ENCODE results near the gene WDR45. TPM values are rescaled to one million over a fixed set of nuclear protein-coding genes. Genes with fewer than 3 reads are reported as not detected.

Gene WDR45
- total RNA-seq, 2 donors from 2014 or later, result 40.6 to 44.5 TPM

- Mint-ChIP-seq H3K9me3 (no peaks in the 10 kb centered on the region), H3K4me3 (peak overlapping the region; percentile 85), H3K27ac (peak overlapping the region; percentile 62), H3K27me3 (no peaks in the 10 kb centered on the region), H3K4me1 (no peaks in the 10 kb centered on the region), H3K36me3 (ENCODE audit: low read depth) (no peaks in the 10 kb centered on the region)
- no peak for ATAC-seq (replicated peaks)
These were observed 21.9 kb upstream of the WDR45 start for GRCh38 chrX:49101629-49101984.

GRCh38 chrX:49100704-49101628 lies 21.3 kb upstream of the WDR45 start:
- H3K27me3 Mint-ChIP-seq, result no peaks in the 10 kb centered on the region
- H3K27ac Mint-ChIP-seq, result peak overlapping the region; percentile 62
- no peaks in the 10 kb centered on the region for H3K36me3 Mint-ChIP-seq (ENCODE audit: low read depth)
- peak; percentile 98 for ATAC-seq (replicated peaks)
- H3K4me1 Mint-ChIP-seq, result no peaks in the 10 kb centered on the region
- no peaks in the 10 kb centered on the region for H3K9me3 Mint-ChIP-seq
- H3K4me3 Mint-ChIP-seq, result peak overlapping the region; percentile 85

- no peaks in the 10 kb centered on the region for H3K4me1 Mint-ChIP-seq
- no peaks in the 10 kb centered on the region for H3K9me3 Mint-ChIP-seq
- H3K27me3 Mint-ChIP-seq, result no peaks in the 10 kb centered on the region
- no peak for ATAC-seq (replicated peaks)
- no peaks in the 10 kb centered on the region for H3K36me3 Mint-ChIP-seq (ENCODE audit: low read depth)
- H3K4me3 Mint-ChIP-seq, result no peak overlapping the region
- H3K27ac Mint-ChIP-seq, result no peak overlapping the region
These were observed 16.7 kb upstream of the WDR45 start for GRCh38 chrX:49096419-49096818.

GRCh38 chrX:49089553-49089952 lies 9.9 kb upstream of the WDR45 start:
- Mint-ChIP-seq H3K27ac (no peak overlapping the region), H3K27me3 (no peaks in the 10 kb centered on the region), H3K36me3 (ENCODE audit: low read depth) (no peaks in the 10 kb centered on the region), H3K4me3 (no peak overlapping the region), H3K4me1 (no peaks in the 10 kb centered on the region), H3K9me3 (no peaks in the 10 kb centered on the region)
- ATAC-seq (replicated peaks), result no peak

- ATAC-seq (replicated peaks), result no peak
- Mint-ChIP-seq H3K36me3 (ENCODE audit: low read depth) (no peaks in the 10 kb centered on the region), H3K9me3 (no peaks in the 10 kb centered on the region), H3K4me3 (no peak overlapping the region), H3K4me1 (peaks cover 4% of the 10 kb centered on the region), H3K27me3 (no peaks in the 10 kb centered on the region), H3K27ac (peak overlapping the region; percentile 9)
These were observed 2.7 kb upstream of the WDR45 start for GRCh38 chrX:49082271-49082871.

GRCh38 chrX:49077941-49078340 lies 1.7 kb downstream of the WDR45 start:
- no peaks in the 10 kb centered on the region for H3K27me3 Mint-ChIP-seq
- no peak overlapping the region for H3K4me3 Mint-ChIP-seq
- no peaks in the 10 kb centered on the region for H3K9me3 Mint-ChIP-seq
- peaks cover 8% of the 10 kb centered on the region for H3K4me1 Mint-ChIP-seq
- H3K27ac Mint-ChIP-seq, result no peak overlapping the region
- H3K36me3 Mint-ChIP-seq (ENCODE audit: low read depth), result peaks cover 12% of the 10 kb centered on the region
- no peak for ATAC-seq (replicated peaks)

GRCh38 chrX:49075347-49075746 lies 4.3 kb downstream of the WDR45 start:
- Mint-ChIP-seq H3K27ac (no peak overlapping the region), H3K36me3 (ENCODE audit: low read depth) (peaks cover 12% of the 10 kb centered on the region), H3K4me1 (peaks cover 8% of the 10 kb centered on the region), H3K27me3 (no peaks in the 10 kb centered on the region), H3K4me3 (no peak overlapping the region), H3K9me3 (no peaks in the 10 kb centered on the region)
- no peak for ATAC-seq (replicated peaks)

GRCh38 chrX:49073601-49074575 lies 5.8 kb downstream of the WDR45 start, which contains the start of gene PRAF2:
Gene PRAF2 (minus strand): TSS chrX:49074002. CDS start chrX:49073987, 15 bp downstream.
- Mint-ChIP-seq H3K4me3 (peak within 1 kb of the TSS; percentile 81), H3K9me3 (no peaks in the 10 kb centered on the region), H3K27ac (peak within 1 kb of the TSS; percentile 85), H3K36me3 (ENCODE audit: low read depth) (peaks cover 12% of the 10 kb centered on the region), H3K27me3 (no peaks in the 10 kb centered on the region), H3K4me1 (peaks cover 8% of the 10 kb centered on the region)
- peak; percentile 98 for ATAC-seq (replicated peaks)

GRCh38 chrX:49072712-49073095 lies 7.0 kb downstream of the WDR45 start:
- Mint-ChIP-seq H3K36me3 (ENCODE audit: low read depth) (peaks cover 12% of the 10 kb centered on the region), H3K4me1 (peaks cover 8% of the 10 kb centered on the region), H3K27ac (peak overlapping the region; percentile 85), H3K4me3 (peak overlapping the region; percentile 81), H3K27me3 (no peaks in the 10 kb centered on the region), H3K9me3 (no peaks in the 10 kb centered on the region)
- ATAC-seq (replicated peaks), result no peak

- Mint-ChIP-seq H3K4me1 (peaks cover 8% of the 10 kb centered on the region), H3K36me3 (ENCODE audit: low read depth) (peaks cover 12% of the 10 kb centered on the region), H3K27me3 (no peaks in the 10 kb centered on the region), H3K9me3 (no peaks in the 10 kb centered on the region), H3K27ac (no peak overlapping the region), H3K4me3 (peak overlapping the region; percentile 81)
- ATAC-seq (replicated peaks), result no peak
These were observed 7.6 kb downstream of the WDR45 start for GRCh38 chrX:49071877-49072711.

- Mint-ChIP-seq H3K9me3 (no peaks in the 10 kb centered on the region), H3K27ac (no peak overlapping the region), H3K27me3 (no peaks in the 10 kb centered on the region), H3K4me1 (peaks cover 8% of the 10 kb centered on the region), H3K4me3 (no peak overlapping the region), H3K36me3 (ENCODE audit: low read depth) (peaks cover 12% of the 10 kb centered on the region)
- ATAC-seq (replicated peaks), result no peak
These were observed 8.7 kb downstream of the WDR45 start for GRCh38 chrX:49070988-49071387.

GRCh38 chrX:49069038-49069437 lies 10.6 kb downstream of the WDR45 start:
- H3K4me3 Mint-ChIP-seq, result no peak overlapping the region
- peaks cover 8% of the 10 kb centered on the region for H3K4me1 Mint-ChIP-seq
- no peaks in the 10 kb centered on the region for H3K9me3 Mint-ChIP-seq
- H3K27me3 Mint-ChIP-seq, result no peaks in the 10 kb centered on the region
- no peak for ATAC-seq (replicated peaks)
- H3K27ac Mint-ChIP-seq, result no peak overlapping the region
- peaks cover 5% of the 10 kb centered on the region for H3K36me3 Mint-ChIP-seq (ENCODE audit: low read depth)

- Mint-ChIP-seq H3K4me1 (no peaks in the 10 kb centered on the region), H3K27me3 (no peaks in the 10 kb centered on the region), H3K27ac (no peak overlapping the region), H3K9me3 (no peaks in the 10 kb centered on the region), H3K36me3 (ENCODE audit: low read depth) (no peaks in the 10 kb centered on the region), H3K4me3 (no peak overlapping the region)
- no peak for ATAC-seq (replicated peaks)
These were observed 12.2 kb downstream of the WDR45 start for GRCh38 chrX:49067285-49068120.
